Large intestine (tissue), 3 donors: ENCODE data around the gene S100A13. TPM values are rescaled to one million over a fixed set of nuclear protein-coding genes. Genes with fewer than 3 reads are reported as not detected.
A peak's percentile ranks its signal among the peaks of the same experiment; 100 is the strongest.
"Not testable (repeated sequence)": the region's sequence is repeated elsewhere in the genome, so short reads cannot be mapped to it uniquely, and the experiment has no call there.

ENCODE experiments used
- DNase-seq, 2 donors: peaks; one replicate each; pipeline versions ENCODE4 v3.0.0 to v3.0.0-alpha.2; 2013
- H3K27ac ChIP-seq: one replicate; pipeline ENCODE4 v1.5.1; 2013; ENCODE audit warnings: low read length
- H3K27me3 ChIP-seq: 2 replicates; pipeline ENCODE4 v1.6.1; 2013; ENCODE audit warnings: low read length; ENCODE audit not compliant: control insufficient read depth, insufficient read depth
- H3K36me3 ChIP-seq: 2 replicates; pipeline ENCODE4 v1.6.1; 2013; ENCODE audit warnings: low read length; ENCODE audit not compliant: control insufficient read depth, insufficient read depth
- H3K4me1 ChIP-seq: one replicate; pipeline ENCODE4 v1.6.1; 2013; ENCODE audit warnings: low read length; ENCODE audit not compliant: control insufficient read depth, insufficient read depth
- H3K4me3 ChIP-seq: one replicate; pipeline ENCODE4 v1.5.1; 2013; ENCODE audit warnings: low read length
- H3K9me3 ChIP-seq: one replicate; pipeline ENCODE4 v1.6.1; 2013; ENCODE audit warnings: mild to moderate bottlenecking, low read depth, low read length, moderate library complexity; ENCODE audit not compliant: control insufficient read depth
- WGBS: methylation state at CpG from one replicate; pipeline ENCODE4 v1.1.5; 2013; ENCODE audit warnings: low lambda C conversion rate; ENCODE audit not compliant: insufficient coverage; 5-methylcytosine and 5-hydroxymethylcytosine counted together
- polyA plus RNA-seq: library from polyadenylated mRNA; unstranded; fragments of 120-200 nt; gene quantifications from one replicate; pipeline ENCODE4 v1.2.1, GENCODE V29; 2013

Gene S100A13
- polyA plus RNA-seq, 1 donor = 77.2 TPM

GRCh38 chr1:153583976-153584375 lies 43.3 kb downstream of the S100A13 start:
- no peaks in the 10 kb centered on the region for H3K9me3 ChIP-seq
- H3K4me1 ChIP-seq = no peaks in the 10 kb centered on the region
- no peak overlapping the region for H3K4me3 ChIP-seq
- H3K27me3 ChIP-seq = no peaks in the 10 kb centered on the region
- no peak for DNase-seq
- 67% methylated on average over 2 of the region's 2 CpGs for WGBS
- no peak overlapping the region for H3K27ac ChIP-seq
- H3K36me3 ChIP-seq = no peaks in the 10 kb centered on the region

DNA sequence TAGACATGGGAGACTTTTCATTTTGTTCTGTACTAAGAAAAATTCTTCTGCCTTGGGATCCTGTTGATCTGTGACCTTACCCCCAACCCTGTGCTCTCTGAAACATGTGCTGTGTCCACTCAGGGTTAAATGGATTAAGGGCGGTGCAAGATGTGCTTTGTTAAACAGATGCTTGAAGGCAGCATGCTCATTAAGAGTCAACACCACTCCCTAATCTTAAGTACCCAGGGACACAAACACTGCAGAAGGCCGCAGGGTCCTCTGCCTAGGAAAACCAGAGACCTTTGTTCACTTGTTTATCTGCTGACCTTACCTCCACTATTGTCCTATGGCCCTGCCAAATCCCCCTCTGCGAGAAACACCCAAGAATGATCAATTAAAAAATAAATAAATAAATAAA lies 43.8 kb downstream of the S100A13 start:
- not testable (repeated sequence) for H3K27me3 ChIP-seq, H3K36me3 ChIP-seq, DNase-seq, H3K4me1 ChIP-seq, H3K9me3 ChIP-seq, H3K4me3 ChIP-seq, H3K27ac ChIP-seq
- WGBS = no CpG with 5 or more reads among the region's 3 CpGs

DNA sequence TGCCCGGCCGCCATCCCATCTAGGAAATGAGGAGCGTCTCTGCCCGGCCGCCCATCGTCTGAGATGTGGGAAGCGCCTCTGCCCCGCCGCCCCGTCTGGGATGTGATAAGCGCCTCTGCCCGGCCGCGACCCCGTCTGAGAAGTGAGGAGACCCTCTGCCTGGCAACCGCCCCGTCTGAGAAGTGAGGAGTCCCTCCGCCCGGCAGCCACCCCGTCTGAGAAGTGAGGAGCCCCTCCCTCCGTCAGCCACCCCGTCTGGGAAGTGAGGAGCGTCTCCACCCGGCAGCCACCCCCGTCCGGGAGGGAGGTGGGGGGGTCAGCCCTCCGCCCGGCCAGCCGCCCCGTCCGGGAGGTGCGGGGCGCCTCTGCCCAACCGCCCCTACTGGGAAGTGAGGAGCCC lies 44.5 kb downstream of the S100A13 start:
- H3K36me3 ChIP-seq, H3K9me3 ChIP-seq, H3K27me3 ChIP-seq, H3K4me3 ChIP-seq, H3K27ac ChIP-seq, H3K4me1 ChIP-seq, DNase-seq: not testable (repeated sequence)
- no CpG with 5 or more reads among the region's 34 CpGs for WGBS

DNA sequence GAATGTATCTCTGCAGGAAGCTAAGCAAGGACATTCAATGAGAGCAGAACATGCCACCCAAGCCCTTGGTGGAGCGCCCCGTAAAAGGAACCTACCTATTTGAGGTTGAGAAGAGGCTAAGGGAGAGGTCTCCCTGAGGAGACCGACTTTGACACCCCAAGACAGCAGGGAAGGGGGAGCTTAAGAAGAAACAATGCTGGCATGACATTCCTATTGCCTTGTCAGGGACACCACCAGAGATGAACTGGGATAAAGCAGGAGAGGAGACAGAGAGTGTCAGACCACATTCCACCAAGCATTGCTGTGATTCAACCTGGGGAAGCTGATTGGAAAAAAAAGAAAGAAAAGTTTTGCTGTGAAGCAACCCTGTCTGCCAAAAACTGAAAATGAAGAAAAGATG lies 48.4 kb downstream of the S100A13 start:
- Histone ChIP-seq H3K27ac (no peak overlapping the region), H3K27me3 (no peaks in the 10 kb centered on the region), H3K4me3 (no peak overlapping the region), H3K9me3 (peaks cover 4% of the 10 kb centered on the region), H3K4me1 (peaks cover 2% of the 10 kb centered on the region), H3K36me3 (no peaks in the 10 kb centered on the region)
- no peak for DNase-seq
- WGBS = no CpG with 5 or more reads among the region's 3 CpGs

DNA sequence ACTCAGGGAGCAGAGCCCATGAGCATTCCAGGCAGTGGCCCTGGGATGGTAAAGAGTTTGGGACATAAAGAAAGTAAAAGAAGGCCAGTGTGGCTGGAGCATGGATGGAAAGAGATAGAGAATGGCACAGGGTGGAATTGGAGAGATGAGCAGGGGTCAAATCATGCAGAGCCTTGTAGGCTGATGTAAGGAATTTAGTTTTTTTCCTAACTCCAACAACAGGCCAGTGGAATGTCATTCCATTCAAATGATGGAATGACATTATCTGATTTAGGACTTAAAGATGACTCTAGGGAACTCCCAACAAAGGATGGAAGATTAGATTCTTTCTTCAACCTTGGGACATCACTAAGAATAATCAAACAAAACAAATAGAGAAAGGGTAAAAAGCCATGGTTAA lies 48.8 kb downstream of the S100A13 start:
- no peaks in the 10 kb centered on the region for H3K36me3 ChIP-seq
- H3K4me1 ChIP-seq = peaks cover 2% of the 10 kb centered on the region
- no peaks in the 10 kb centered on the region for H3K27me3 ChIP-seq
- no peak for DNase-seq
- H3K9me3 ChIP-seq = peaks cover 4% of the 10 kb centered on the region
- H3K27ac ChIP-seq = no peak overlapping the region
- H3K4me3 ChIP-seq = no peak overlapping the region

DNA sequence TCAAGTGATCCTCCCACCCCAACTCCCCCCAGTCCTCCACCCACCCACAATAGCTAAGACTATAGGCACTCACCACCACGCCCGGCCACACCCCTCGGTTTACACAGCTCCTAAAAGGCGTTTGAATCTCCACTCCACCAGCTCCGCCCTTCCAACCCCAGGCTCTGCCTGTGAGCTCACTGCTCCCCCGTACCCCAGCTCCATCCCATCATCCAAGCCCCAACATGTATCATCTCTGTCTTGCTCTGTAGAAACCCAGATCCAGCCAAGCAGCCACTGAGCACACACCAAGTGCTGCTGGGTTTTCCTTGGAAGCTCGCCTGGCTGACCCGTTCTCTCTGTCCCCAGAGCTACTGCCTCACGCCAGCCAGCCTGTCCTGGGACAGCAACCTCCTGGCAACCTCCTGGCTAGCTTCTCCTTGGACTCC lies 49.7 kb downstream of the S100A13 start:
- no peaks in the 10 kb centered on the region for H3K27me3 ChIP-seq
- no peak for DNase-seq
- H3K36me3 ChIP-seq = no peaks in the 10 kb centered on the region
- no peak overlapping the region for H3K4me3 ChIP-seq
- peaks cover 5% of the 10 kb centered on the region for H3K4me1 ChIP-seq
- no CpG with 5 or more reads among the region's 9 CpGs for WGBS
- H3K27ac ChIP-seq = no peak overlapping the region
- peaks cover 4% of the 10 kb centered on the region for H3K9me3 ChIP-seq

GRCh38 chr1:153577138-153577537 lies 50.2 kb downstream of the S100A13 start:
- H3K4me1 ChIP-seq = peaks cover 5% of the 10 kb centered on the region
- H3K9me3 ChIP-seq = peaks cover 4% of the 10 kb centered on the region
- H3K27ac ChIP-seq = no peak overlapping the region
- H3K27me3 ChIP-seq = no peaks in the 10 kb centered on the region
- 20% methylated on average over 1 of the region's 4 CpGs for WGBS
- DNase-seq = no peak
- no peak overlapping the region for H3K4me3 ChIP-seq
- H3K36me3 ChIP-seq = no peaks in the 10 kb centered on the region

DNA sequence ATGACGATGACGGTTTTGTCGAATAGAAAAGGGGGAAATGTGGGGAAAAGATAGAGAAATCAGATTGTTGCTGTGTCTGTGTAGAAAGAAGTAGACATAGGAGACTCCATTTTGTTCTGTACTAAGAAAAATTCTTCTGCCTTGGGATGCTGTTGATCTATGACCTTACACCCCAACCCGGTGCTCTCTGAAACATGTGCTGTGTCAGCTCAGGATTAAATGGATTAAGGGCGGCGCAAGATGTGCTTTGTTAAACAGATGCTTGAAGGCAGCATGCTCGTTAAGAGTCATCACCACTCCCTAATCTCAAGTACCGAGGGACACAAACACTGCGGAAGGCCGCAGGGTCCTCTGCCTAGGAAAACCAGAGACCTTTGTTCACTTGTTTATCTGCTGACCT lies 51.8 kb downstream of the S100A13 start:
- H3K36me3 ChIP-seq, H3K9me3 ChIP-seq, H3K27me3 ChIP-seq, H3K4me1 ChIP-seq, H3K27ac ChIP-seq, DNase-seq, H3K4me3 ChIP-seq: not testable (repeated sequence)
- no CpG with 5 or more reads among the region's 10 CpGs for WGBS

DNA sequence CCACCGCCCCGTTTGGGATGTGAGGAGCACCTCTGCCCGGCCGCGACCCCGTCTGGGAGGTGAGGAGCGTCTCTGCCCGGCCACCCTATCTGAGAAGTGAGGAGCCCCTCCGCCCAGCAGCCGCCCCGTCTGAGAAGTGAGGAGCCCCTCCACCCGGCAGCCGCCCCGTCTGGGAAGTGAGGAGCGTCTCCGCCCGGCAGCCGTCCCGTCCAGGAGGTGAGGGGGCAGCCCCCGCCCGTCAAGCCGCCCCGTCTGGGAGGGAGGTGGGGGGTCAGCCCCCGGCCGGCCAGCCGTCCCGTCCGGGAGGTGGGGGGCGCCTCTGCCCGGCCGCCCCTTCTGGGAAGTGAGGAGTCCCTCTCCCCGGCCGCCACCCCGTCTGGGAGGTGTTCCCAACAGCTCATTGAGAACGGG lies 52.2 kb downstream of the S100A13 start:
- not testable (repeated sequence) for H3K27ac ChIP-seq, H3K36me3 ChIP-seq, H3K4me3 ChIP-seq, H3K9me3 ChIP-seq, H3K27me3 ChIP-seq, DNase-seq
- H3K4me1 ChIP-seq = peaks cover 10% of the 10 kb centered on the region
- no CpG with 5 or more reads among the region's 35 CpGs for WGBS

DNA sequence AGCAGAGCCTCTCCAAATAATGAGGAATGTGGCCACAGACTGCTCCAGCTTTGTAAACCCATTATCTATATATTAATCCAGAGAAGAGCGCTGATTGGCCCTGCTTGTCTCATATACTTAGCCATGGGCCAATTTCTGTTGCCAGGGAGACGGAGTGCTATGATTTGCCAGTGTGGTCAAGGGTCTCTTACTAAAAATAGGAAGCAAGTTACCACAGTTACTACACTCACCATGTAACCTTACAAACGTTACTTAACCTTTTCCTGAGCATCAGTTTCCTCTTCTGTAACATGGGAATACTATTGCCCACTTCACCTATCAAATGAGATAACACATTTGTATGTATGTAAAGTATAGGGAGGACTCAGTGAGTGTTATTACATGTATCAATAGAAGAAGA lies 54.0 kb downstream of the S100A13 start:
- Histone ChIP-seq H3K27me3 (no peaks in the 10 kb centered on the region), H3K27ac (no peak overlapping the region), H3K4me1 (peaks cover 15% of the 10 kb centered on the region), H3K4me3 (no peak overlapping the region), H3K36me3 (no peaks in the 10 kb centered on the region), H3K9me3 (peaks cover 4% of the 10 kb centered on the region)
- no peak for DNase-seq
- WGBS = no CpG with 5 or more reads among the region's 3 CpGs

DNA sequence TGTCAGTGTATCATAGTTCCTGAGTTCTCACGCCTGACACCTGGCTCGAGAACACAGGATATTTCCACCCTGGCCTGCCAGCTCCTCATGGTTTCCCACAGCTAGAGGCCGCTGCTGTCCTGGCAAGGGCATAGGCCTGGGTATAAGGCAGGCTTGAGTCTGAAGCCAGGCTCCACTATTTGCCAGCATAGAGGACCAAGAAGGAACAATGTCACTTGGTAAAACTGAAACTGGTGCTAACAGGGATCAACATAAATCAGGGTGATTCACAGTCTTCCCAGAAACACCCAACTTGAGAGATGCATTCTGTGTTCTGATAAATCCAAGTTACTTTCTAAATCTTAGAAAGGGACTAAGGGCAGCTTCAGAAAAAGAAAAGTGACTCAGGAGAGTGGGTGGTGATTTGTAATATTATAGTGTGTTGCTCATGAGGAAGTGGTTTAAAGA lies 54.7 kb downstream of the S100A13 start:
- no CpG with 5 or more reads among the region's 3 CpGs for WGBS
- H3K27me3 ChIP-seq = no peaks in the 10 kb centered on the region

More for the DNA sequence above, 54.7 kb downstream of the S100A13 start:
- no peak overlapping the region for H3K27ac ChIP-seq
- H3K4me1 ChIP-seq = peaks cover 22% of the 10 kb centered on the region
- H3K36me3 ChIP-seq = no peaks in the 10 kb centered on the region
- peak; percentile 73 to 76 for DNase-seq
- H3K9me3 ChIP-seq = peaks cover 4% of the 10 kb centered on the region
- no peak overlapping the region for H3K4me3 ChIP-seq
